Suppressor macrophage (primary cell): ENCODE measurements around the gene GATC.

ENCODE experiments used
- DNase-seq, 4 experiments: peaks; one replicate each; pipeline ENCODE4 v3.0.0-alpha.2; 2020 to 2022
- total RNA-seq, 17 experiments: gene quantifications; one replicate each; lab custom pipeline; 2026; ENCODE audit warnings: mixed read lengths in 6 of 17, inconsistent platforms in 3 of 17; lab: John Stamatoyannopoulos, UW

GATC gene, protein sequence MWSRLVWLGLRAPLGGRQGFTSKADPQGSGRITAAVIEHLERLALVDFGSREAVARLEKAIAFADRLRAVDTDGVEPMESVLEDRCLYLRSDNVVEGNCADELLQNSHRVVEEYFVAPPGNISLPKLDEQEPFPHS
- 13.0 to 44.4 (median 29.4) reads per million in 17 experiments for total RNA-seq

DNA sequence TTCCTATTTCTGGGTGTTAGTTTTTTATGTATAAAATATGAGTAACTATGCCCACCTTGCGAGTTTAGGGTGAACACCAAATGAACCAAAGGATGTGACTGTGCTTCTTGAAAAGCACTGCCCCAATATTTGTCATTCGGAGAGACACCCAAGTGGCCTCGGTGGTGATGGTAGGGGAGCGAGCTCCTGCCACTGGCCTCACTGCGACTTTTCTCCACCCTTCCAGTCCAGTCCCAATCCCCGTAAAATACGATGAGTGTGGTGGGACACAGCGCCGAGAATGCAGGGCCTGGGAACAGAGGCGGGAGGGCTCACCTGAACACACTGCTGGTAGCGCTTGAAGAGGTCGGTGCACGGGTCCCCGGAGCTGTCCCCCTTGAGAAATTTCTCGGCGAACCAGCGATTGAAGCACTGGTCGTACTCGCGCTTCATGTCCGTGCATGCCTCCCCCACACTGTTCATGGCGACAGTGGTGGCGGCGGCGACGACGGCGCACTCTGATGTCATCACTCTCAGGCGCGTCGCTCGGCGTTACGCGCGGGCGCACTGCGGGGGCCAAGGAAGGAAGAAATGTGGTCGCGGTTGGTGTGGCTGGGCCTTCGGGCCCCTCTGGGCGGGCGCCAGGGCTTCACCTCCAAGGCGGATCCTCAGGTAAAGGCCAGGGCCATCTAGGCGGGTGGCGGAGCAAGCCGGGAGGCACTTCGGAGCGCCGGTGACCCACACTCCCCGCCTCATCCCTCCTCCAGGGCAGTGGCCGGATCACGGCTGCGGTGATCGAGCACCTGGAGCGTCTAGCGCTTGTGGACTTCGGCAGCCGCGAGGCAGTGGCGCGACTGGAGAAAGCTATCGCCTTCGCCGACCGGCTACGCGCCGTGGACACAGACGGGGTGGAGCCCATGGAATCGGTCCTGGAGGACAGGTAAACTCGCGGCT is at the start of gene GATC, which contains the start of gene TRIAP1:
Gene GATC (plus strand): TSS at position 534 of the 933 bp plus-strand sequence. CDS start 37 bp downstream, at position 571.
Gene TRIAP1 (minus strand): TSS at position 474 of the 933 bp plus-strand sequence. CDS start 12 bp downstream, at position 462.
- DNase-seq = peak; percentile 89 to 94 (median 92)

DNA sequence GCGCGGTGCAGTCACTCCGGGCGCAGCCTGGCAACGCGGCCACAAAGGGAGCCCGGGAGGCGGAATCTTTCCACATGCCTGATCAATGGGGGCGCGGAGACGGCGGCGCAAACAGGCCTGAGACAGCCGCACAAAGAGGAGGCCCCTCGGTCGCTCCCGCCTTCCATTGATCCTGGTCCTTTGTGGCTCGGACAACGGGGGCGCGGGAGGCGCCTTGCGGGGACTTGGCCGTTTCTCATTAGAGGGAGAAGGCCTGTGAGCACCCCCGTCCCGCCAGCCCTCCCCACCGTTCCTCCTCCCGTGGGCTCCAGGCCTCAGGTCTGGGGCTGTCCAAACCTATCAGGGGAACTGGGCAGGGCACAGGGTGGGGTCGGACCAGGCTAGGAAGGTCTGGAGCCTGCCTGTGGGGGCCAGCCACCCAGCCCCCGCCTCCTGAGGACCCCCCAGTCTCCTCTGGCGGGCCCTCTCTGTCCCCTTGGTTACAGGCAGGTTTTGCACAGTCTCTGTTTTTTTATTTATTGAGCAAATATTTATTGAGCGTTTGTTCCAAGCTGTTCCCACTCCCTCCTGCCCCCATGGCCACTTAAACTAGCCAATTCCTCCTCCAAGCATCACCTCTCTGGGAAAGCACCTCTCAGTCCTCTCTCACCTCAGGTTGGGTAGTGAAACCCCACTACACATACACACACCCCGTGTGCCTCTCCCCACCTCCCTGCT is 48.3 kb upstream of the GATC start:
- no peak for DNase-seq

DNA sequence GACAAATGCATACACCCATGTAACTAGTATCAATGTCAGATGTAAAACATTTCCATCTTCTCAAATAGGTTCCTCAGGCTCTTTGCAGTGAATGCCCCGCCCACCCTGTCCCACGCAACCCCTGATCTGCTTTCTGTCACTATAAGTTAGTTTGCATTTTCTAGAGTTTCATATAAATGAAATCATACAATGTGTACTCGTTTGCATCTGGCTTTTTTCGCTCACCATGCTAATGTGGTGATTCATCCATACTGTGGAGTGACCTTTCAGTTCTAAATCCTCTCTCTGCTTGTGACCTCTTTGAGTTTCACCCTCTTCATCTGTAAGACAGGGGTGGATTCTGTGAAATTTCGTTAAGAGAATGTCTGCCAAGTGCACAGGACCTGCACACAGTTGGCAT is 46.7 kb upstream of the GATC start:
- DNase-seq = no peak

DNA sequence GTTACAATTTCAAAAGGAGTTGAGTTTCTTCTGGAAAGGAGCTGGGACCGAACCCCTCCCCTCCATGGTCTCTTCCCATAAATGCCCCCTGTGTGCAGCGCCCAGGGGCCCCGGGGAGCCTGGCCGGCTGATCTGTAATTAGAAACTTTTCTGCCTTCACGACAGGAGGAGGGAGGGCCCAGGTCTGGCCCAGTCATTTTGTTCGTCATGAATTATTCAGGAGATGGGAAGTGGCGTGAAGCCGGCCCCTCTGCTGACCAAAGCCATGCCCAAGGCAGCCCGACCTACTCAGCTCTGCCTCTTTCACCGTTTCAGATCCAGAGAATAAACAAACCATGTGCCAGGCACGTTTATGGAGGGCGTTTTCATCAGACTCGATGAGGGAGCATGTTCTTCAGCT is 44.0 kb upstream of the GATC start:
- DNase-seq = no peak

DNA sequence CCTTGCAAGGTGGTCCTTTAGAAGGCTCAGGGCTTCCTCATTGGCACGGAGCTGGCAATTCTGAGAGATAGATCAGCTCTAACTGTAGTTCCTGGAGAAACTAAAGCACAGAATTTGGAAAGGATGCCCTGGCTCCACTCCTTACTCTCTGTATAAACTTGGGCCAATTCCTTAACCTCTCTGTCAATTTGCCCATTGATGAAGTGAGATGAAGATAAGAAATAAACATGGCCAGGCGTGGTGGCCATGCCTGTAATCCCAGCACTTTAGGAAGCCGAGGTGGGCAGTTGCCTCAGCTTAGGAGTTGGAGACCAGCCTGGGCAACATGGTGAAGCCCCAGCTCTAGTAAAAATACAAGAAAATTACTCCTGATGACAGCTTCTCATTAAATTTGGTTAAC is 42.4 kb upstream of the GATC start:
- no peak for DNase-seq

DNA sequence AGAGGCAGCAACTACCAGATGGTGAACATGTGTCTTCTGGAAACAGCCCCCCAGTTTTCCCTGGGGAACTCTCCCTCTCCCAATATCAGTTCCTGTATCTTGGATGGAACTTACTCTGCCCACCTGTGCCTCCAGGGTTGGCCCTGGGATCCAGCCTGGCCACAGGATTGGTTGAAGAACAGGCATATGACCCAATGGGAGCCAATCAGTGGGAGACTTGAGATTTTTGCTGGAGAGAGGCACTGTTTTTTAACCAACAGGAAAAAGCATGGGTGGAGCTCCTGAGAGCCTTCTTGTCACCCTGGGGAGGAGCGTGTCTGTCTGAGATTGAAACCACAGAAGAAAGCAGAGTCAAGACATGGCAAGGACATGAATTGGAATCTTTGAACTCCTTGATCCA is 42.0 kb upstream of the GATC start:
- no peak for DNase-seq

DNA sequence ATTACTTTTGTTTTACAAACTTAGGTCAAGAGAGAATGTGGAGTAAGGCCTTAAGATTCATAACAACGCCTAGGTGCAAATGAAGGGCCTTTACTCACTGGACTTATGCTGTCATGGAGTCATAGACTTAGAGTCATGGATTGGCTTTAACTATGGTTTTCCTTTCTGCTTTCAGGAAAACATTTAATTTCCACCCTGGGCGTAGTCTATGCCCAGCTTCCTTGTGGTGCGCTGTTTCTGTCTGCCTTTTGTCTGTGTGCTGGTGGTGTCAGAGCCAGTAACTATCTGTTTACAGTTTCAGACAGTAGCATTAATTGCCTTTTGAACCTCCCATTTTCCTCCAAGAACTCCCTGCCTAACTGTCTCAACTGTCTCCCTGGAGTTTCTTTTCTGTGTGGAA is 40.2 kb upstream of the GATC start:
- no peak for DNase-seq

DNA sequence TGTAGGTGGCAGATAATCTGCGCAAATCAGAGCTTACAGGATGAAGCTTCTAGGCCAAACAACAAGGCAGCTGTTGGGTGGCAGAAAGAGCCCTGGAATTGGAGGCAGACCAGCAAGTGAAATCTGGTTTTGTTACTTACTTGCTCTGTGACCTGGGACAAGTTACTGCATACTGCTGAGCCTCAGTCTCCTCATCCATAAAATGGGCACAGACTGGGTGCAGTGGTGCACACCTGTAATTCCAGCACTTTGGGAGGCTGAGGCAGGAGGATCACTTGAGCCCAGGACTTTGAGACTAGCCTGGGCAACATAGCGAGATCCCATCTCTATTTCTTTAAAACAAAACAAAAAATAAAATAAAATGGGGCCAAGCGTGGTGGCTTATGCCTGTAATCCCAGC is 39.7 kb upstream of the GATC start:
- DNase-seq = no peak

DNA sequence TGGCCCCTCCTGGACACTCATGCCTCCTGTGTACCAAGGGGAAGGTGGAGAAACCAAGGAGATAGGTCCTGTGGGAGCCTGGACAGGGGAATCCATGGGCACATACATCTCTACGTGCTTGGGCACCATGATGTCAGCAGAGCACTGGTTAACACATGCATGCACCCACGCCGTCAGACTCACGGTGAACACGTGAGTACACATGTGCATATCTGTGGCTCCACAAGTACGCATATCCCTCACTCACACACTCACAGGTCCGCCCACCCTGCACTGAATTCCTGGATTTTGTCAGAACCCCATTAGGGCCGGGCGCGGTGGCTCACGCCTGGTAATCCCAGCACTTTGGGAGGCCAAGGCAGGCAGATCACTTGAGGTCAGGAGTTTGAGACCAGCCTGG is 37.5 kb upstream of the GATC start:
- DNase-seq = no peak

DNA sequence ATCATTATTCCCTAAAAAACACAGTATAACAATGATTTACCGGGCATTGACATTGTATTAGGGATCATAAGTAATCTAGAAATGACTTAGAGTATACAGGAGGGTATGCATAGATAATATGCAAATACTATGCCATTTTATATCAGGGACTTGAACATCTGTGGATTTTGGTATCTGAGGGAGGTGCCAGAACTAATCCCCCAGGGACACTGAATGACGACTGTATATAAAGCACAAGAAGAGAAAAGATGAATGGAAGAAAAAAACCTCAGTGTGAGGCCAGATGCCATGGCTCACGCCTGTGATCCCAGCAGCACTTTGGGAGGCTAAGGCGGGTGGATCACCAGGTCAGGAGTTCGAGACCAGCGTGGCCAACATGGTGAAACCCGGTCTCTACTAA is 33.8 kb upstream of the GATC start:
- DNase-seq = no peak

DNA sequence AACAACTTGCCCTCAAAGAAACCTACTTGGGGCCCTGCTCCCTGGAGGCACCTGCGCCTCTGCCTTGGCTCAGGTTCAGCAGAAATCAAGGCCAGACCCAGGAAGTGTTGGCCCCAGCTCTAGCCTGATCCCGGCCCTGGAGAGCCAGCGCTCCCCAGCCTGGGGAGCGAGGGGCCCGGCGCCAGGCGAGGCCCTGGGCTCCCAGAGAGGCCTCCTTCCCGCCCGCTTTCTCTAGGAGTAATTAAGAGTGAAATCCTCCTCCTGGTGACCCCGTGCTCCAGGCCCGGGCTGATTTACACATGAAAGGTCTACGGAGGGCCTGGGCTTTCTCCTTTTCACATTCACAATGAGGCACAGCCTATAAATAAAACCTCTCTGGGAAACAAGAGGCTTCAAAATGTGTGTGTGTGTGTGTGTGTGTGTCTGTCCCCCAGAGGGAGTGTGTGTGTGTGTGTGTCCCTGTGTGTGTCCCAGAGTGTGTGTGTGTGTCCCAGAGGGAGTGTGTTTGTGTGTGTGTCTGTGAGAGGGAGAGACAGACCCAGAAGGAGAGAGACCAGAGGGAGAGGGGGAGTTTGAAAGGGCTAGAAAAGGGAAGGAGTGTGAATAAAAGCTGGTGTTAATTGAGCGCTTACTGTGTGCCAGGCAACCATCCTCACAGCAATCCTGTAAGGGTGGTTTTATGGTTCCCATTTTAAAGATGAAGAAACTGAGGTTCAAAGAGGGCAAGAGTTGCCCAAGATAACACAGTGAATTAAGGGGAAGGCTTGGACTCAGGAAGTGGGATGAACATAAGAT is 32.1 kb upstream of the GATC start:
- no peak for DNase-seq

DNA sequence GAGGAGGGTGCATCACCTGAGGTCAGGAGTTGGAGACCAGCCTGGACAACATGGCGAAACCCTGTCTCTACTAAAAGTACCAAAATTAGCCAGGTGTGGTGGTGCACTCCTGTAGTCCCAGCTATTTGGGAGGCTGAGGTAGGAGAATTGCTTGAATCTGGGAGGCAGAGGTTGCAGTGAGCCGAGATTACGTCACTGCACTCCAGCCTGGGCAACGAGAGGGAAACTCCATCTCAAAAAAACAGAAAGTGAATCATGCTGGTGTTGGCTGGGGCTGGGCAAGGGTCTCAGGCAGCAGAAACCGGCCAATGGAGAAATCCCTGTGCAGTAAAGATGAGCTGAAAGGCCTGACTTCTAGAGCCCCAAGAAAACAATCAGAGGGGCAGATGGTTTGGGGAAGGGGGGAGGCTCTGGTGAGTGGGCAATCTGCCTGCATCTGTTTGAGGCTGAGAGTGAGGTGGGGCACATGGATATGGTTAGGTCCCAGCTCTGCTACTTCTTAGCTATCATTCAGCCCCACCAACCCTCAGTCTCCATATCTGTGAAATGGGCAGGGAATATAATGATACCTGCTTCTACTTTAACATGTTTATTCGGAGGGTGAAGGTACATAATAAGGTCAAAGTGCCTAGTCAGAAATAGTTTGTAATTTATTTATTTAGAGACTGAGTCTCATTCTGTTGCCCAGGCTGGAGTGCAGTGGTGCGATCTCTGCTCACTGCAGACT is 29.6 kb upstream of the GATC start:
- no peak for DNase-seq

DNA sequence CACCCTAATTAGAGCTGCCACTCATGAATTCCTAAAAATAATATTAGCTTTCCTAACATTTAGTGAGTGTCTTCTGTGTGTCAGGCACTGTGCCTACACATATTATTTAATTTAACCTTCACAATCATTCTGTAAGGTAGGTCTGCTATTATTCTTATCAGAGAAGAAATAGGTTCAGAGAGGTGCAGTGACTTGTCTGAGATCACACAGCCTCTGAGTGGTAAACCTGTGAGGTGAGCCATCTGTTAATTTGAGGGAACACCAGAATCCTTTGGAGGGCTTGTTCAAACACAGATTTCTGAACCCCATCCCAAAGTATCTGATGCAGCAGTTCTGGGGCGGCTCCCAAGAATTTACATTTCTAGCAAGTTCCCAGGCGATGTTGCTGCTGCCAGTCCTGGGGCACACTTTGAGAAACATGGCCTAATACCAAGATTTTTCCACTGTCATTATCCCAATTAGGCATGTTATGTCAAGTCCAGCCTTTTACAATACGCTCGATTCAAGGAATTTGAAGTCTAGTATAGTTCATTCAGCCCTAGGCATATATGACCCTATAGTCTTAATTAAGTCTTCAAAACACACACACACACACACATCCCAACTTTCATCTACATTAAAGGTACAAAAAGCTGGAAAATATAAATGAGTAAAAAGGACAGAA is 28.2 kb upstream of the GATC start:
- no peak for DNase-seq

DNA sequence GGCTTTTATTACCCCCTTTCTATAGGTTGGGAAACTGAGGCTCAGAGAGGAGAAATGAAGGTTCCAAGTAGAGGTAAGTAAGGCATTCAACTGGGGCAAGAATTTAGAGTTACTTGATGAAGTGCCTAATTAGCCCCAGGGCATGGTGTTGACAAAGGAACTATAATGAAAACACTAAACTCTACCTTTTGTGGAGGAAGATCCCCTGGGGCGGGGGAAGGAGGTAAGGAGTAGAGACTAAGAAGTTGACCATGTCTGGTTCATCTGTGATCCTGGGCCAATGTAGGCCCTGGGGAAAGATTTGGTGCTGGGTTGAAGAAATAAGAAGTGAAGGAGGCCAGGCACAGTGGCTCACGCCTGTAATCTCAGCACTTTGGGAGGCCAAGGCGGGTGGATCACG is 24.5 kb upstream of the GATC start:
- DNase-seq = no peak

DNA sequence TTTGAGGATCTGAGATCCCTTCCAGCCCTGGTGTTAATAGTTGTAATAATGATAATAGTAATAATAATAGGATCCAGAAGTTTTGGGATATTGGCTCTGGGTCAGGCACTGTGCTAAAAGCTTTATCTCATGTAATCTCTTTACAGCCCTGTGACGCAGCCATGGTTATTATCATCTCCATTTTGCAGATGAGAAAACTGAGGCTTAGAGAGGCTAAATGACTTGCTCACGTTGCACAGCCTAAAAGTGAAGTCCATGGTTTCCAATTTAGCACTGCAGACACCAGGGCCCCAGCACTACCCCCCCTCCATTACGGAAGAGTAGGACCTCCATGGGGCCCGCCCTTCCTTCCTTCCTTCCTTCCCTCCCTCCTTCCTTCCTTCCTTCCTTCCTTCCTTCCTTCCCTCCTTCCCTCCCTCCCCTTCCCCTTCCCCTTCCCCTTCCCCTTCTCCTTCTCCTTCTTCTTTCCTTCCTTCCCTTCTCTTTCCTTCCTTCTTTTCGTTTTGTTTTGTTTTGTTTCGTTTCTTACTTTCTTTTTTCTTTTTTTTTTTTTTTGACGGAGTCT is 23.3 kb upstream of the GATC start:
- no peak for DNase-seq

DNA sequence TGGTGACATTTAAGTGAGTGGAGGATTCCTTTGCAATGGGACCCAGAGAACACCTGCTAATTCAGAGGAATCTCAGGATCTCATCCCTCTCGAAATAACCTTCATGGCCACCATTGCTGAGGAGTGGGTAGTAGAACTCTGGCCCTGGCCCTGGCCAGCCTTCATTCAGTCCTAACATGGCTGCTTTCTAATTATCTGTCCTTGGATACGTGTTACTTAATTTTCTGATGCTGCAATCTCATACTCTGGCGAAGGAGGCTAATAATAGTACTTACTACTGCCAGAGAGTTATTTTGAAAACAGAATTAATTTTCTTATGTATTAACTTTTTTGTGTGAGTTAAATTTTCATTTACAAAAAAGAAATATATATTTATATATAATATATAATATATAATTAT is 20.4 kb upstream of the GATC start:
- no peak for DNase-seq

DNA sequence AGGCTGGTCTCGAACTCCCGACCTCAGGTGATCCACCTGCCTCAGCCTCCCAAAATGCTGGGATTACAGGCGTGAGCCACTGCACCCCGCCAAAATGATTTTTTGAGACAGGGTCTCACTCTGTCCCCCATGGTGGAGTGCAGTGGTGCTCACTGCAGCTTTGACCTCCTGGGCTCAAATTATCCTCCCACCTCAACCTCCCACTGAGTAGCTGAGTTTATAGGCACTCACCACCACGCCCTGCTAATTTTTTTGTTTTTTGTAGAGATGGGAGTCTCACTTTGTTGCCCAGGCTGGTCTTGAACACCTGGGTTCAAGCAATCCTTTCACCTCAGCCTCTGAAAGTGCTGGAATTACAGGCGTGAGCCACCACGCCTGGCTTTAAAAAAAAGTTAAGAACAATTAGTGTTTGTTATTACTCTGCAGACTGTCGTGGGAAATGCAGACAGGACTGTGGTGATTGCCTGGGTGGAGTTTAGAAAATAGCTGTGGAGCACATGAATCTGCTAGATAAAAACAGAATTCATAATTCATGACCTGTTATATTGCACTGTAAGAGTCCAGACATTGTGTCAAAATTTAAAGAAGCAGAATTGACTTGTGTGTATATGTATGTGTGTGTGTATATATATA is 17.5 kb upstream of the GATC start:
- no peak for DNase-seq

DNA sequence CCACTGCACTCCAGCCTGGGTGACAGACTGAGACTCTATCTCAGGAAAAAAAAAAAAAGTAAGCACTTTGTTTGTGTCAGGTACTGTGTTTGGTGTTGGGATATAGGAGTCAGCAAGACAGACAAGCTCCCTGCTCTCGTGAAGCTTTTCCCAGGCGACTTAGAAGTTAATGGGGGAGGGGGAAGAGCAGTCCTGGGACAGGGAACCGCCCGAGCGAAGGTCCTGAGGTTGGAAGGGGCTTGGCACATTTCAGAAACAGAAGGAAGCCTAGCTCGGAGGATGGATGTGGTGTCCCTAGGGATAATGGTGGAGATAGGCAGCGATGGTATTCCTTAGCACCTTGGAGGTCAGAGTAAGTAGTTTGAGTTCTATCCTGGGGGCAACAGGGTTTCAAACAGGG is 16.9 kb upstream of the GATC start:
- no peak for DNase-seq

DNA sequence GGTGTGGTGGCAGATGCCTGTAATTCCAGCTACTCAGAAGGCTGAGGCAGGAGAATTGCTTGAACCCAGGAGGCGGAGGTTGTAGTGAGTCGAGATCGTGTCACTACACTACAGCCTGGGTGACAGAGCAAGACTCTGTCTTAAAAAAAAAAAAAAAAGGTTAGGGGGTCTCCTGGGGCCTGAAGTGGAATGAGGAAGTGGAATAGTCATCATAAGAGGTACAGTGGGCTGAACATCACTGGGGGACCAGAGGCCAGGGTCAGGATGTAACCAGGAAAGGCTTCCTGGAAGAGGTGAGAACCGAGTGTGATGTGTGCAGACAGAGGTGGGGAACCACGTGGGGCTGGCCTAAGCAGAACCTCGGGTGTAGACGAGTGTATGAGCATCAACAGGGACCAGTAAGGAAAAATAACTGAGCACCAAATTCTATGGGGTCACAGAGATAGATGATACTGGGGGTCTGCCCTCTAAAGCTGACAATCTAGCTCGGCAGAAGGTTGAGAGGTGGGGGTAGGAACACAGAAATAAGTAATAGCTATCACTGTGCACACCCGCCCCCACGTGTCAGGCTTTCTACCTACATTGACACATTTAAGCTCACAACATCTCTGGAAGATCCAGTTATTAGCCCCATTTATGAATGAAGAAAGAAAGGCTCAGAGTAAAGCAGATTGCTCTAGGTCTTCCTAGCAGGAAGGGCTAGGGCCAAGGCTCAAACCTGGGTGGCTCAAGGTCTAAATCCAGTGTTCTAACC is 13.3 kb upstream of the GATC start:
- DNase-seq = no peak
